NCI-H1930 (cell line): ENCODE measurements around the gene PFKM.
A peak's percentile ranks its signal among the peaks of the same experiment; 100 is the strongest.

Experiments
- DNase-seq, 2 experiments: peaks; one replicate each; lab custom pipeline; 2025; lab: John Stamatoyannopoulos, UW

The PFKM gene

DNA sequence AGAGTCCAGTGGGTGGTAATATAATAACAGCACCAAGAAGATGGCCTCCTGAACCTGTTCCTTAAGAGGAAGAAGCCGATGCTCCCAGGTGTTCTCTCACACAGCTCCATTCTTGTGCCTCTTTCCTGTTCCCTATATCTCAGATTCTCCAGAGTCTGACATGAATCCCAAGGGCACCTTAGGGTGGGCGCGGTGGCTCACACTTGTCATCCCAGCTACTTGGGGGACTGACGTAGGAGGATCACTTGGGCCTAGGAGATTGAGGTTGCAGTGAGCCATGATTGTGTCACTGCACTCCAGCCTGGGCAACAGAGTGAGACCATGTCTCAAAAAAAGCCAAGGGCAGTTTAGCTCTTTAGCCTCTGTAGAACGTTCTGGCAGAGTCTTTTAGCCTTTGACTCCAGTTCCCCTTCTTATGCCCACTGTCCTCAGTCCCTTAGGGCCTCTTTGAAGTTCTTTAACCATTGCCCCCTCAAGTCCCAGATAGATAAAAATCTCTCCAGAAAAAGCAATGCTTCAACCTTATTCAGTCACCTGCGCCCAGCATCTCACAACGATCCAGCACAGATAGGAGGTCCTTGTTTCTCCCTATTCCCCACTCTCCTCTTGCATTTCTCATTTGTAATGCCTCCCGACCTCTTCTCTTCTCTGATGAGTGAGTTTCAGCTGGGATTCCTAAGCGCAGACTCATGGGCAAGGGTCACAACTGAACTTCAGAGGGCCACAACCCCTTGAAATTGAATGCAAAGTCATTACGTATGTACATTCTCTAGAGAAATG is 68.9 kb downstream of the PFKM start:
- no peak for DNase-seq

DNA sequence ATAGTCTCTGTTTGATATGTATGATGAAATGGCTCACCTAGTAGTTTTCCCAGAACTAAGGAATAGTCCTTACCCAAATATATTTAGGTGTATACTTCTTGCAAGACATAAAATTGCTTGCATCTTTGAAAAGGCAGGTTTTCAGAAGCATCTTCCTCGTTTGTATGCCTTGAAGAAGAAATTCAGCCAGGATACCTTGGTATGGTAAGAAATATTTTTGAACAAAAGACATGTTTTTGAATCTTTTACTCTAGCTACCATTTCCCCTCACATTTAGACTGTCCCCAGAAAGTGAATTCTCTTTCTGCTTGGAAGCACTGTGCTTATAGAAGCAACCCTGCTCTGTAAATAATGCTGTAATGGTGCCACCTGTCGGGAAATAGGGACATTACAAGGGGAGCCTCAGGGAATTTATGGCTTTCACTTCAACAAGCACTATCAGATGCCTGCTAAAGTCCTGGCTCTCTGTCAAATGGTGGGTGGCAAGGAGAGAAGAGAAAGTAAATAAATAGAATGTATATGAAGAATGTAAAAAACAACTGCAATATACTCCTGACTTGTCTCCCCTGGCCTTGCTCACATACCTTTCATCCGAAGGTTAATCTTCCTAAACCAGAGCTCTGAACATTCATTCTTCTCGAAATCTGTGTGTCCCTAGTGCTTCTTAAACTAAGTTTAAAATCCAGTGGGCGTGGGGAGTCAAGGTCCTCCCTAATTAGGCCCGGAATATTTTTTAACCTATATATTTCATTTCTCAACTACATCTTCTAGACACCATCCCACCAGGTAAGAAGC is 70.4 kb downstream of the PFKM start:
- DNase-seq: peak; percentile 39 to 58

DNA sequence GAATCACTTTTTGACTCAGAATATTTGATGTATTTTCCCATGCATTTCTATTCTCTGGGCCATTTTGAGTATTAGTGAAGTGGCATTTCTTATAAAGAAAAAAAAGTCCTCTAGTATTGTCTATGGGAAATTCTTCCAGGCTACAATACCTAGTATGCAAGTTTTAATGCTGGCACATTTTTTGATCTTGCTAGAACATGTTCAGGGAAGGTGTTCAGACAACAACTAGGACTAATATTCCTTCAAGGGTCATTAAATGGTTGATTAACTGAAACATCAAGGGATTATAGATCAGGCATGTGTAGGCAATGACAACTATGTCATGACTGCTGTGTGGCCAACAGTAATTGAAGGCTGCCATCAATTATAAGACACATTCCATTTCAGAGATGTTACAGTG is 71.9 kb downstream of the PFKM start:
- DNase-seq: no peak

- no peak for DNase-seq
Measured at GRCh38 chr12:48192861-48193260, 73.7 kb downstream of the PFKM start.

GRCh38 chr12:48193623-48194022 is 74.5 kb downstream of the PFKM start:
- no peak for DNase-seq

DNA sequence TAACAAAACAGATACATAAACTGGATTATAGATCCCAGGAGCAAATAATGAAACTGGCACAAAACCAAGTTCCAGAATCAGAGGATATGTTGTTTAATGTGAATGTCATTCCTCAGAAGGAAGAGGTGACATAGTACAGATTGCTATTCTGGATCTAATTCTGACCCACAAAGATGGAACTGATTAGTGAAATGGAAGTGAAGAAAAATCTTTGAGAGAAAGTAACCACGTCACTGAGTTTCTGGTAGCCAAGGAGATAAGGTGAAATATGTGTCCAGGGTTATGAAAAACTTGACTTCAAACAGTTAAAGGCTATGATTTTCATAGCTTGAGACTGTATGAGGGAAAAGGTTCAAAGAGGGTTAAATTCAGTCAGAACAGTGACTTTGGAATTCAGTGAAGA is 75.6 kb downstream of the PFKM start:
- no peak for DNase-seq
